GM18505 (cell line): Measurements from ENCODE around the gene DMD.

ENCODE experiments used
- ATAC-seq: cut with Tn5 transposase; IDR thresholded peaks from one replicate; pipeline ENCODE4 v1.9.1; 2021; ENCODE audit not compliant: unreplicated experiment
- POLR2A ChIP-seq: IDR thresholded peaks from 4 replicates; pipeline ENCODE4 v1.6.1; 2011; ENCODE audit warnings: borderline replicate concordance; ENCODE audit not compliant: insufficient read depth, insufficient read length; ENCODE audit errors: extremely low read depth

The DMD gene

DNA sequence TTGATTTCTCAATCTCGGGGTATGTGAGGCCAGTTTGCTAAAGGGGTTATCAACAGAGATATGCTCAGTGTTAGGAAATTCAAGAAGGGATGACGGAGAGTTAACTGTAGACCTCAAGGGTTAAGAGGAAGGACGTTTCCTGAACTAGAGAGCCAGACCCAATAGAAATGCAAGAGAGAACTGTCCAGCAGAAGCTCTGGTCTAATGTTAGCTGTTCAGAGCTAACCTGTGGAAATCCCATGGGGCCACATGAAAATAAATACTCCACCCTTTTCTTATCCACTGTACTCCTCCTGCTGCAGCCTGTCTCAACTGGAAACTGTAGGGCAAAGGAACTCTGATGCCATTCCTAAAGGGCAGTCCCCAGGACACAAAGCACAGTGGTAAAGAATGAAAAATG lies 274.3 kb downstream of the DMD start:
- ATAC-seq: no peak
- no peak for TF ChIP-seq POLR2A

DNA sequence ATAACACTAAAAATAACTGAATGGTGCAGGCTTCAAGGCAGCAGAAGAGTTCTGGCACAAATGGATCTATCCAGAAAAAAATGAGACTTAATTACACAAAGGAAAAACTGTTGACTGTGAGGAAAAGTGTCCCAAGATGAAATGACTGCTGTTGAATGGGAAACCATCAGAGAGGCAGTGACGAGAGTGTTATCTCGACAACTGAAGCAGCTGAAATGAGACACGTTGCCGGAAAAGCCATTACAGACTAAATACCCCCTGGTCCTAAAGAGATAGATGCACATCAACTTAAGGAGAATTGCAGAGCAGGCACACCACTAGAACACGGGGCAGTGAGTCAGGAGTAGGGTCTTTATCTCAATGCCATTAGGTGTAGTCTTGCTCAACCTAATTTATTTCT lies 277.8 kb downstream of the DMD start:
- TF ChIP-seq POLR2A: no peak

DNA sequence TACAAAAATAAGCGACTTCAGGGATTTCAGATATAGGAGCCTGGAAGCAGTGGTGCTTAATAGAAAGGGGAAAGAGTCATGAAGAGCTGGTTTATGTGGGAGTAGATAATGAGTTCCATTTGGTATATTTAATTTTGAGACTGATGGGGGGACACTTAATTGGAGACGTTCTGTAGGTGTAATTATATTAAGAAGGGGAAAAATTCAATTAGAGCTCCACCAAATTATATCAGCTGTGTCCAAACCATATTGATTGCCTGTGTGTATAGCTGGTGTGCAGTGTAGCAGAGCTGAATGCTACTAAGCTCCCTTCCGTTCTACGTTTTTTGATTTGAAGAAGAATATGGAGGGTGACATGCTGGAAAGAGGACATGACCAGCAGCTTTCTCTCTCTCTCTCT lies 282.3 kb downstream of the DMD start:
- TF ChIP-seq POLR2A: no peak
- no peak for ATAC-seq

More for the DNA sequence above, 277.8 kb downstream of the DMD start:
- no peak for ATAC-seq

DNA sequence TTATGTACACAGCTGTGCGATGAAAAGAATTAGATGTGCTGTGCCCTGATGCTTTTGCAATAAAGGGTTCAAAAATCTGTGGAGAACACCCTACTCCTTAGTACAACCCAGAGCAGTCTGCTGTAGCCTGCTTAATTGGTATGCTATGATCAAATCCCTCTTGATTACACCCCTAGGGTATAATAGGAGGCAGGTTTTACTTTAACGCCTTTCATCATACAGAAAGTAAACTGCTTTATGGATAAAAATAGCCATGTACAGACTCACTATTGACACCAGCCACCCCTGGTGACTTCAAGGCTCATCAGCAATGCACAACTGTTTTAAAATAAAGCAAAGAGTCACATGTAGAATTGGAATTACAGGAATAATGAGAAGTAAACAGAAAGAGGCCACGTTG lies 315.3 kb downstream of the DMD start:
- no peak for TF ChIP-seq POLR2A
- ATAC-seq: no peak

- no peak for ATAC-seq
- no peak for TF ChIP-seq POLR2A
Observed at GRCh38 chrX:32894679-32895078, 316.7 kb downstream of the DMD start.

GRCh38 chrX:32893751-32894150 lies 317.6 kb downstream of the DMD start:
- no peak for ATAC-seq
- TF ChIP-seq POLR2A: no peak

- TF ChIP-seq POLR2A: no peak
- no peak for ATAC-seq
Observed at GRCh38 chrX:32877592-32877991, 333.8 kb downstream of the DMD start.

- TF ChIP-seq POLR2A: no peak
- ATAC-seq: no peak
Observed at GRCh38 chrX:32874839-32875238, 336.5 kb downstream of the DMD start.

- no peak for TF ChIP-seq POLR2A
- ATAC-seq: no peak
Observed at GRCh38 chrX:32873786-32874185, 337.6 kb downstream of the DMD start.

DNA sequence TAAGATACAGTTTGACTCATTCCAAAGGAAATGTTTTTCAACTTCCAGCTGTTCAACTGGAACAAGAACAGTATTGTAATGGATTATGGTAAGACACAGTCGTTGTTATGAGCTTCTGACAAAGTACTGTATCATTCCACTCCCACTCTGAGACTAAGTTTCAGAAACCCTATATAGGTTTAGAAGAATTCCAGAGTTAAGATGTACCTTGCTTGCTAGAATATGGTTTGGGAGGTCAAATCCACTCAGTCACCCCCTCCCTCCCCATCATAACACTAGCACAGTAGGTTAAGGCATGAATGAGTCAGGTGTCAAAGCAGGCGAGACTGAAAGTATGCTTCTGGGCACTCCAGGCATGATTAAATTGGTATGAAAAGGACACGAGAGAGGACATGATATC lies 339.7 kb downstream of the DMD start:
- TF ChIP-seq POLR2A: no peak

DNA sequence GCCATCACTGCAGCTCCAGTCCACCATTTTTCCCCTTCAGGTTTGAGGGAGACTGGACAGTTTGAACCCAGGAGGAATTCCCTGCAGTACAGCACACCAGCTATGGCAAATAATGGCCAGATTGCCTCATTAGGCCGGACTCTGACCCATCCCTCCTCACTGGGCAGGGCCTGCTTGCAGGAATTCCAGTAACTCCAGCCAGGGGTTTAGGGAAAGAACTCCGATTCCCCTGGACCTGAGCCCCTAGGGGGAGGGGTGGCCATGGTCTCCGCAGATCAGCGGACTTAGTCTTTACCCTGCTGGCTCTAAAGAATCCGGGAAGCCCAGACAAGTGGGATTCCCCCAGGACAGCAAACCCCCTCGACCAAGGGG lies 342.8 kb downstream of the DMD start:
- no peak for TF ChIP-seq POLR2A
- ATAC-seq: no peak

More for the DNA sequence above, 339.7 kb downstream of the DMD start:
- ATAC-seq: no peak

GRCh38 chrX:32867781-32868523 lies 343.4 kb downstream of the DMD start:
- TF ChIP-seq POLR2A: no peak
- no peak for ATAC-seq

DNA sequence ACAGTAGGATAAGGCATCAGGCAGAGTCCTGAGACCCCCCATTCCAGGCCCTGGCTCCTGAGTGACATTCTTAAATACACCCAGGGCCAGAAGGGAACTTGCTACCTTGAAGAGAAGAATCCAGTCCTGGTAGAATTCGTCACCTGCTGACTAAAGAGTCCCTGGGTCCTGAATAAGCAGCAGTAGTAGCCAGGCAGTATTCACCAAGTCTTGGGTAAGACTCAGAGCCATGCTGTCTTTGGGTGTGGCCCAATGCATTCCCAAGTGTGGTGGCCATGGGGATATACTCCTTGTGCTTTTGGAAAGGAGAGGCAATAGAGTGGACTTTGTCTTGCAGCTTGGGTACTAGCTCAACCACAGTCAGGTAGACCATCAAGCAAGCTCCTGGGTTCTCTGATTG lies 359.1 kb downstream of the DMD start:
- ATAC-seq: no peak
- TF ChIP-seq POLR2A: no peak

DNA sequence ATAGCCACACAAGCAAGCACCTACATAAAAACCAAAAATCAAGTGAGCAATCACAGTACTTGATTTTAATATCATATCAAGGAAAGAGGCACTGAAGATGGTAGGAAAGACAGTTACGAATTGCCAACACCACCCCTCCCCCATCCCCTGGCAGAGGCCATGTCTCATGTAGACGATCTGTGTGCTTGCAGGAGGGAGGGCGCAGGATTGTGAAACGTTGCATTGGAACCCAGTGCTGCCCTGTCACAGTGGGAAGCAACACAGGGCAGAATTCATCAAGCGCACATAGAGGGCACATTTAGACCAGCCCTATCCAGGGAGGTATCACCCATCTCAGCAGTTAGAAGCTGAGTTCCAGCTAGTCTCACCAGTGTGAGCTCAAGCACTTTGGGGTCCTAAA lies 359.8 kb downstream of the DMD start:
- TF ChIP-seq POLR2A: no peak
- ATAC-seq: no peak

DNA sequence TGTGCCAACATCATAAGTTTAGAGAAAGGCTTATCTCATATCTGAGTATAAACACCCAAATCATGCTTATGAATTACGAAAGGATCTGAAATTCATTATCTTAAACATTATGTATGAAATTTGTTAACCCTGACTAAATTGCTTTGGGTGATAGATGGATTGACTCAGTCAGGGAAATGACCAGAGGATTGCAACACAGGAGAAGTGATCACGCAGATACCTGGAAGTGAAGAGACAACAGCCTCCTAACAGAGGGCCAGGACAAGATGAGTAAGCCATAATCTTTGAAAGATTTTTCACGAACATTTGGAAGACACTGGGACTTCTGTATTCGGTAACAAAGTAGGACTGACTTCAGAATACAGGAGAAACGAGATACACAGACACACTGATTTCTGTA lies 363.4 kb downstream of the DMD start:
- no peak for TF ChIP-seq POLR2A
- no peak for ATAC-seq
